Measurements from ENCODE around the gene SELENOO.

The SELENOO gene

GRCh38 chr22:50153756-50154140 lies 47.1 kb upstream of the SELENOO start:
- Histone ChIP-seq H3K79me2 (ENCODE audit: control insufficient read depth, low read length) (no peaks in the 10 kb centered on the region), H3K27ac (ENCODE audit: low read depth, low read length) (no peak overlapping the region), H3K4me1 (ENCODE audit: control insufficient read depth, low read length) (peaks cover 10% of the 10 kb centered on the region), H3K27me3 (ENCODE audit: control insufficient read depth, low read length) (peaks cover 11% of the 10 kb centered on the region), H3K9me3 (ENCODE audit: control insufficient read depth, insufficient read depth, low read length) (no peaks in the 10 kb centered on the region), H3K36me3 (ENCODE audit: control insufficient read depth, low read length) (no peaks in the 10 kb centered on the region), H4K20me1 (ENCODE audit: control insufficient read depth, insufficient read depth, low read depth, low read length) (no peaks in the 10 kb centered on the region), H3K9me2 (replicated peaks; ENCODE audit: control insufficient read depth, low read length) (no peaks in the 10 kb centered on the region), H3K4me2 (ENCODE audit: low read length) (no peak overlapping the region), H3F3A (ENCODE audit: control insufficient read depth, insufficient read depth) (no peaks in the 10 kb centered on the region), H3K4me3 (ENCODE audit: low read length) (no peak overlapping the region)
- no peak for TF ChIP-seq EZH2phosphoT487 (IDR thresholded peaks at IDR 0.05; ENCODE audit: borderline replicate concordance, low read length)
- TF ChIP-seq CTCF (IDR thresholded peaks at IDR 0.05; ENCODE audit: low read depth, low read length, poor library complexity, severe bottlenecking) = no peak

- Histone ChIP-seq H3K9me3 (ENCODE audit: control insufficient read depth, insufficient read depth, low read length) (no peaks in the 10 kb centered on the region), H3K4me3 (ENCODE audit: low read length) (no peak overlapping the region), H3K9me2 (replicated peaks; ENCODE audit: control insufficient read depth, low read length) (no peaks in the 10 kb centered on the region), H3K36me3 (ENCODE audit: control insufficient read depth, low read length) (no peaks in the 10 kb centered on the region), H3K4me2 (ENCODE audit: low read length) (no peak overlapping the region), H3F3A (ENCODE audit: control insufficient read depth, insufficient read depth) (no peaks in the 10 kb centered on the region), H3K27me3 (ENCODE audit: control insufficient read depth, low read length) (peaks cover 22% of the 10 kb centered on the region), H3K4me1 (ENCODE audit: control insufficient read depth, low read length) (peaks cover 1% of the 10 kb centered on the region), H3K79me2 (ENCODE audit: control insufficient read depth, low read length) (no peaks in the 10 kb centered on the region), H4K20me1 (ENCODE audit: control insufficient read depth, insufficient read depth, low read depth, low read length) (no peaks in the 10 kb centered on the region), H3K27ac (ENCODE audit: low read depth, low read length) (no peak overlapping the region)
- no peak for TF ChIP-seq CTCF (IDR thresholded peaks at IDR 0.05; ENCODE audit: low read depth, low read length, poor library complexity, severe bottlenecking)
- TF ChIP-seq EZH2phosphoT487 (IDR thresholded peaks at IDR 0.05; ENCODE audit: borderline replicate concordance, low read length) = no peak
These were observed 43.0 kb upstream of the SELENOO start for GRCh38 chr22:50157709-50158375.

DNA sequence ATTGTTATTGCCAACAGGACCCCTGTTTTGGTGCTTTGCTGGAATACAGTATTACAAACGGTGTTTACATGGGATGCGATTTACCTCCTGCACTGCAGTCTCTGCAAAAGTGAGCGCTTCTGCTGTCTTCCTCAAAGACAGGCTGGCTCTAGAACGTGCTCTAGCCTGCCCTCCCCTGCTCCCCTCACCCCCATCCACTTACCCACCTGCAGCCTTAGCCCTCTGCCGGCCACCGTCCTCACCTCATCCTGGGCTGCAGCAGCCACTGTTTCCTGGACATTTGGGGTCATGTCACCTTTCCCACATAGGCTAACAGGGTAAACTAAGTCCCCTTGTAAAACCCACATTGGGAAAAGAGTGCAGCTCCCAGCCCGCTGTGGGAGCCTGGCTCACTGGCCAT lies 39.9 kb upstream of the SELENOO start:
- Histone ChIP-seq H3K27ac (ENCODE audit: low read depth, low read length) (no peak overlapping the region), H3K27me3 (ENCODE audit: control insufficient read depth, low read length) (peaks cover 22% of the 10 kb centered on the region), H4K20me1 (ENCODE audit: control insufficient read depth, insufficient read depth, low read depth, low read length) (no peaks in the 10 kb centered on the region), H3K4me3 (ENCODE audit: low read length) (no peak overlapping the region), H3K79me2 (ENCODE audit: control insufficient read depth, low read length) (no peaks in the 10 kb centered on the region), H3K9me3 (ENCODE audit: control insufficient read depth, insufficient read depth, low read length) (no peaks in the 10 kb centered on the region), H3K9me2 (replicated peaks; ENCODE audit: control insufficient read depth, low read length) (no peaks in the 10 kb centered on the region), H3K4me2 (ENCODE audit: low read length) (no peak overlapping the region), H3K36me3 (ENCODE audit: control insufficient read depth, low read length) (no peaks in the 10 kb centered on the region), H3F3A (ENCODE audit: control insufficient read depth, insufficient read depth) (no peaks in the 10 kb centered on the region), H3K4me1 (ENCODE audit: control insufficient read depth, low read length) (peaks cover 9% of the 10 kb centered on the region)
- TF ChIP-seq CTCF (IDR thresholded peaks at IDR 0.05; ENCODE audit: low read depth, low read length, poor library complexity, severe bottlenecking) (no peak), EZH2phosphoT487 (IDR thresholded peaks at IDR 0.05; ENCODE audit: borderline replicate concordance, low read length) (no peak)
